HG03354 (cell line): ENCODE measurements around the gene AP4E1.
"Not testable (repeated sequence)": the region's sequence is repeated elsewhere in the genome, so short reads cannot be mapped to it uniquely, and the experiment has no call there.

ENCODE experiments used
- ATAC-seq: cut with Tn5 transposase; IDR thresholded peaks from one replicate; pipeline ENCODE4 v1.9.1; 2021; ENCODE audit warnings: mild to moderate bottlenecking; ENCODE audit not compliant: unreplicated experiment, poor library complexity, severe bottlenecking

Gene AP4E1

GRCh38 chr15:50939911-50940310, 31.4 kb downstream of the AP4E1 start:
- no peak for ATAC-seq

GRCh38 chr15:50940506-50940905, 32.0 kb downstream of the AP4E1 start:
- ATAC-seq, result no peak

GRCh38 chr15:50943638-50944037, 35.2 kb downstream of the AP4E1 start:
- no peak for ATAC-seq

- no peak for ATAC-seq
These were observed 36.2 kb downstream of the AP4E1 start for GRCh38 chr15:50944672-50945071.

GRCh38 chr15:50945725-50946124, 37.2 kb downstream of the AP4E1 start:
- no peak for ATAC-seq

GRCh38 chr15:50950745-50951144, 42.3 kb downstream of the AP4E1 start:
- ATAC-seq, result not testable (repeated sequence)

GRCh38 chr15:50953302-50953701, 44.8 kb downstream of the AP4E1 start:
- no peak for ATAC-seq

- not testable (repeated sequence) for ATAC-seq
These were observed 46.4 kb downstream of the AP4E1 start for GRCh38 chr15:50954837-50955236.

- no peak for ATAC-seq
These were observed 51.2 kb downstream of the AP4E1 start for GRCh38 chr15:50959717-50960116.

GRCh38 chr15:50964075-50964474, 55.6 kb downstream of the AP4E1 start:
- no peak for ATAC-seq

- ATAC-seq, result no peak
These were observed 59.9 kb downstream of the AP4E1 start for GRCh38 chr15:50968353-50968752.

GRCh38 chr15:50970524-50970923, 62.0 kb downstream of the AP4E1 start:
- ATAC-seq, result no peak

GRCh38 chr15:50971115-50971514, 62.6 kb downstream of the AP4E1 start:
- no peak for ATAC-seq

- ATAC-seq, result no peak
These were observed 63.1 kb downstream of the AP4E1 start for GRCh38 chr15:50971542-50971941.

- ATAC-seq, result no peak
These were observed 65.1 kb downstream of the AP4E1 start for GRCh38 chr15:50973605-50974004.

GRCh38 chr15:50977162-50977561, 68.7 kb downstream of the AP4E1 start:
- no peak for ATAC-seq

- ATAC-seq, result no peak
These were observed 70.1 kb downstream of the AP4E1 start for GRCh38 chr15:50978580-50978979.

- ATAC-seq, result no peak
These were observed 70.6 kb downstream of the AP4E1 start for GRCh38 chr15:50979041-50979440.

- no peak for ATAC-seq
These were observed 85.1 kb downstream of the AP4E1 start for GRCh38 chr15:50993598-50993997.

- ATAC-seq, result no peak
These were observed 88.2 kb downstream of the AP4E1 start for GRCh38 chr15:50996641-50997040.

GRCh38 chr15:50997371-50998051, 89.0 kb downstream of the AP4E1 start:
- no peak for ATAC-seq

- no peak for ATAC-seq
These were observed 95.6 kb downstream of the AP4E1 start for GRCh38 chr15:51004103-51004551.
